Heart right ventricle (tissue), 16 donors: ENCODE data around the gene FCN2. TPM values are rescaled to one million over a fixed set of nuclear protein-coding genes. Genes with fewer than 3 reads are reported as not detected.

Experiments used
- ATAC-seq, 8 donors: fragments of 200-7000 bp; cut with Tn5 transposase; one replicate each; pipeline ENCODE4 v1.9.1; 2020; ENCODE audit warnings: mild to moderate bottlenecking in 8 of 8, moderate library complexity in 8 of 8, moderate number of reproducible peaks in 1 of 8
- DNase-seq, 2 donors: peaks; one replicate each; pipeline ENCODE4 v3.0.0-alpha.2; 2020
- H3K27ac ChIP-seq, 10 donors: fragments of 200-600 bp; sonication (generic) in 2 of 10; one replicate each; pipeline versions ENCODE4 v1.5.0 to v1.8.0; 2020 to 2022; ENCODE audit warnings: mild to moderate bottlenecking in 3 of 10
- H3K27me3 ChIP-seq, 7 donors: fragments of 200-600 bp; one replicate each; pipeline ENCODE4 v1.8.0; 2021 to 2022; ENCODE audit warnings: mild to moderate bottlenecking in 2 of 7
- H3K36me3 ChIP-seq, 9 donors: fragments of 200-600 bp; sonication (generic) in 1 of 9; one replicate each; pipeline versions ENCODE4 v1.5.0 to v1.8.0; 2020 to 2022; ENCODE audit warnings: mild to moderate bottlenecking in 2 of 9
- H3K4me1 ChIP-seq, 9 donors: fragments of 200-600 bp; sonication (generic) in 1 of 9; one replicate each; pipeline versions ENCODE4 v1.5.0 to v1.8.0; 2020 to 2022; ENCODE audit warnings: mild to moderate bottlenecking in 4 of 9
- H3K4me3 ChIP-seq, 10 donors: fragments of 200-600 bp; sonication (generic) in 2 of 10; one replicate each; pipeline versions ENCODE4 v1.5.0 to v1.8.0; 2020 to 2022; ENCODE audit warnings: mild to moderate bottlenecking in 7 of 10, moderate library complexity in 2 of 10
- H3K9me3 ChIP-seq, 11 donors: fragments of 200-600 bp in 10 of 11; sonication (generic) in 2 of 11; one replicate each; pipeline versions ENCODE4 v1.5.0 to v1.8.0; 2013 to 2022; ENCODE audit warnings: mild to moderate bottlenecking in 2 of 11, control low read depth in 1 of 11, moderate library complexity in 1 of 11
- CTCF ChIP-seq, 9 donors: fragments of 200-600 bp; sonication (generic) in 2 of 9; IDR thresholded peaks; one replicate each; pipeline versions ENCODE4 v1.5.0 to v1.8.0; 2021 to 2022; ENCODE audit warnings: antibody characterized with exemption in 9 of 9, mild to moderate bottlenecking in 5 of 9, moderate library complexity in 1 of 9
- WGBS, 2 donors: extraction: QIAGEN DNeasy Blood & Tissue Kit; methylation state at CpG; one replicate each; pipeline ENCODE4 v1.1.7; 2013; ENCODE audit warnings: inconsistent platforms in 1 of 2; 5-methylcytosine and 5-hydroxymethylcytosine counted together
- intact Hi-C, 10 donors: fragments of 100-400 bp; cut with DNase I; formaldehyde crosslinking; loops; one replicate each; pipeline versions ENCODE4 v1.11.1 to v1.14.2; 2022
- polyA plus RNA-seq, 2 donors: library from polyadenylated mRNA; stranded (reverse); fragments of 200-250 nt; gene quantifications; one replicate each; pipeline ENCODE4 v1.2.3, GENCODE V29; 2013
- total RNA-seq, 10 donors: library from RNA; stranded (reverse); fragmentation: NEBNext Ultra II Directional in 3 of 10; extraction: Animal tissue kit (Norgen Biotek cat#: 25700) in 3 of 10; gene quantifications; one replicate each; pipeline versions ENCODE4 v1.2.1 to v1.2.4, GENCODE V29; 2021 to 2023
- donor health status: Arrhythmogenic right ventricular cardiomyopathy.
- donor health status: ischemic (EF 13 %, LVEDD 7.1; RV severe dilation, severe dysfunction).
- donor health status: healthy with polysubstance abuse.
- donor health status: DM: no; HTN: yes; CAD: no.
- donor health status: DM: no; HTN: no; CAD: no.
- donor health status: ischemic (EF 25% LVEDD 6.9; RV normal size, moderate dysfunction).
- donor health status: ischemic (EF 25% LVEDD 5.7; RV mildly dilated, moderate dysfunction).
- donor health status: healthy.
- donor health status: DM: yes; HTN: yes; CAD: no.
- donor health status: Ischemic cardiomyopathy.
- donor health status: ischemic (EF 35%, LVEDD 5.7; RV mildly dilated, moderate dysfunction).
- donor health status: nonischemic (EF 11% LVEDD 7.7; RV severe dilation, severe dysfunction).
- donor health status: DM: yes; HTN: yes; CAD: no.
- donor health status: PGD.
- donor health status: ischemic (EF 29% LVEDD 5.4; RV normal size, mild dysfunction).
- donor health status: nonischemic (EF 23%, LVEDD 6.1; RV moderate dilation, normal function).

FCN2 gene
- total and polyA plus RNA-seq, 12 donors = 0.19 to 0.46 (median 0.26) TPM; not detected in 7

GRCh38 chr9:134891713-134892112 lies 11.1 kb downstream of the FCN2 start:
- TF ChIP-seq CTCF (IDR thresholded peaks at IDR 0.05) = no peak
- intact Hi-C loops = loop anchor here in 2 of 10 donors (10.0 kb wide), 2 partner anchors 107 to 193 kb away; partner anchors contain the start of gene OLFM1 (in 1 of the 2)
- ATAC-seq = no peak
- Histone ChIP-seq H3K4me3 (no peak overlapping the region), H3K27me3 (peaks cover 0 to 4% (median 0%) of the 10 kb centered on the region in 7 donors), H3K36me3 (no peaks in the 10 kb centered on the region), H3K4me1 (peaks cover 6 to 29% (median 20%) of the 10 kb centered on the region in 9 donors), H3K27ac (no peak overlapping the region), H3K9me3 (peaks cover 0 to 13% (median 0%) of the 10 kb centered on the region in 11 donors)
- 82% methylated on average over 5 of the region's 5 CpGs for WGBS, 2 donors
- DNase-seq = no peak

GRCh38 chr9:134892221-134892620 lies 11.6 kb downstream of the FCN2 start:
- 93 to 94% methylated on average over 6 of the region's 6 CpGs for WGBS, 2 donors

DNA sequence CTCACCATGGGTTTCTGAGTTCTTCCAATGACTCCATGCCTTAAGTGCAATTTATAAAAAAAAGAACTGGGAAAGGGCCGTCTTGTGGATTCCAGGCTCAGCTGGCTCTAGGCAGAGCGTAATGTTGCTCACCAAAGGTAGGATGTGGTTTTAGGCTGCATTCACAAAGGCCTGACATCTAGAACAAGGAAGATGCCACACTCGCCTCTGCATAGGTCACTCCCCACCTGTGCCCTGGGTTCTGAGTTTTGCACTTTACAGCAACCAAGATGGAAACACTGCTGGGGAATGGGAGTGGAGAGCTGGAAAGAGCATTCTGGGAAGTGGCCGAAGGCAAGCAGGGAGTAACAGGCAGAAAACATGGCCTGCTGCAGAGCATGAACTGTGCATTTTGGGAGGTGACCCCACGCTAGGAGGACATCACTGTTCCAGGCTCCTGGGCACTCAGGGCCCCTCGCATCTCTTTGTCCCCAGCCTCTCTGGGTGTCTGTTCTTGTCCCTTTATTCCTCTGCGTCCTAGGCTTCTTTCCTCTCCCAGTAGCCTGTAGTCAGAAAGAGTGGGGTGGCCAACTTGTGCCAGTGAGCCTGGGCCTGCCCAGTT lies 12.3 kb downstream of the FCN2 start:
- peaks cover 0 to 4% (median 0%) of the 10 kb centered on the region in 7 donors for H3K27me3 ChIP-seq
- ATAC-seq (no peak), DNase-seq (no peak)
- H3K4me3 ChIP-seq = no peak overlapping the region
- H3K27ac ChIP-seq = no peak overlapping the region
- peaks cover 8 to 41% (median 29%) of the 10 kb centered on the region in 9 donors for H3K4me1 ChIP-seq
- H3K9me3 ChIP-seq = peaks cover 0 to 13% (median 0%) of the 10 kb centered on the region in 11 donors
- 90 to 94% methylated on average over 7 of the region's 7 CpGs for WGBS, 2 donors
- intact Hi-C loops = loop anchor here in 2 of 10 donors (10.0 kb wide), 2 partner anchors 108 to 192 kb away; partner anchors contain the start of gene OLFM1 (in 1 of the 2)
- H3K36me3 ChIP-seq = no peaks in the 10 kb centered on the region
- no peak for TF ChIP-seq CTCF (IDR thresholded peaks at IDR 0.05)

More at GRCh38 chr9:134892221-134892620, 11.6 kb downstream of the FCN2 start:
- Histone ChIP-seq H3K36me3 (no peaks in the 10 kb centered on the region), H3K9me3 (peaks cover 0 to 13% (median 0%) of the 10 kb centered on the region in 11 donors), H3K27ac (no peak overlapping the region), H3K4me1 (peaks cover 8 to 34% (median 25%) of the 10 kb centered on the region in 9 donors), H3K4me3 (no peak overlapping the region), H3K27me3 (peaks cover 0 to 4% (median 0%) of the 10 kb centered on the region in 7 donors)
- no peak for TF ChIP-seq CTCF (IDR thresholded peaks at IDR 0.05)
- intact Hi-C loops = loop anchor here in 2 of 10 donors (10.0 kb wide), 2 partner anchors 107 to 193 kb away; partner anchors contain the start of gene OLFM1 (in 1 of the 2)
- no peak for ATAC-seq
- no peak for DNase-seq

DNA sequence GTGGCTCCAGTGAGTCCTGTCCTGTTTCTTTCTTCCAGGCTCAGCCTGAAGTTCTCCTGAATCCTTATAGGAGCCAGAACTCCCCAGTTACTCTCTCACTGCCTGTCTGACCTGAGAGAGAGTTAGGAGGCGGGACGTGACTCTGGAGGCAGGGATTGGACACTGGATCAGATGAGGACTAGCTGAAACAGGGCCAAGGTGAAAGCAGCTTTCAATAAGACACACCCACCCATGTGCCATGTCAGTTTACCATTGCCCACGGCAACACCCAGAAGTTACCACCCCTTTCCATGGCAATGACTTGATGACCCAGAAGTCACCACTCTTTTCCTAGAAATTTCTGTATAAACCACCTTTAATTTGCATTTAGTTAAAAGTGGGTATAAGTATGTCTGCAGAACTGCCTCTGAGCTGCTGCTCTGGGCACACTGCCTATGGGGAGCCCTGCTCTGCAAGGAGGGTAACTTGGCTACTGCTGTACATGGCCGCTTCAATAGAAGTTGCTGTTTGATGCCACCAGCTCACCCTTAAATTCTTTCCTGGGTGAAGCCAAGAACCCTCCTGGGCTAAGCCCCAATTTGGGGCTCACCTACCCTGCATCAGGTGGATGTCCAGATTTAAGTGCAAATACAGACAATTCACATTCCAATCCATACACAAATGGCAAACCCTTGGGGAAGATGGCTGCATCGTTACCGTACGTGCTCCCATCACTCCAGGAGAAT lies 13.7 kb downstream of the FCN2 start:
- Histone ChIP-seq H3K9me3 (peaks cover 0 to 21% (median 5%) of the 10 kb centered on the region in 11 donors), H3K36me3 (no peaks in the 10 kb centered on the region), H3K4me1 (peaks cover 8 to 47% (median 34%) of the 10 kb centered on the region in 9 donors), H3K27ac (peak overlapping the region in 4 of 10 donors; percentile 23 to 85 (median 65)), H3K27me3 (no peaks in the 10 kb centered on the region), H3K4me3 (no peak overlapping the region)
- no peak for TF ChIP-seq CTCF (IDR thresholded peaks at IDR 0.05)
- intact Hi-C loops = loop anchor here in 2 of 10 donors (10.0 kb wide), 2 partner anchors 109 to 191 kb away; partner anchors contain the start of gene OLFM1 (in 1 of the 2)
- WGBS, 2 donors = 96 to 97% methylated on average over 7 of the region's 7 CpGs
- no peak for DNase-seq
- no peak for ATAC-seq
